ENCODE results near the gene FZR1.
A peak's percentile ranks its signal among the peaks of the same experiment; 100 is the strongest.
"Not testable (repeated sequence)": the region's sequence is repeated elsewhere in the genome, so short reads cannot be mapped to it uniquely, and the experiment has no call there.

FZR1 gene

DNA sequence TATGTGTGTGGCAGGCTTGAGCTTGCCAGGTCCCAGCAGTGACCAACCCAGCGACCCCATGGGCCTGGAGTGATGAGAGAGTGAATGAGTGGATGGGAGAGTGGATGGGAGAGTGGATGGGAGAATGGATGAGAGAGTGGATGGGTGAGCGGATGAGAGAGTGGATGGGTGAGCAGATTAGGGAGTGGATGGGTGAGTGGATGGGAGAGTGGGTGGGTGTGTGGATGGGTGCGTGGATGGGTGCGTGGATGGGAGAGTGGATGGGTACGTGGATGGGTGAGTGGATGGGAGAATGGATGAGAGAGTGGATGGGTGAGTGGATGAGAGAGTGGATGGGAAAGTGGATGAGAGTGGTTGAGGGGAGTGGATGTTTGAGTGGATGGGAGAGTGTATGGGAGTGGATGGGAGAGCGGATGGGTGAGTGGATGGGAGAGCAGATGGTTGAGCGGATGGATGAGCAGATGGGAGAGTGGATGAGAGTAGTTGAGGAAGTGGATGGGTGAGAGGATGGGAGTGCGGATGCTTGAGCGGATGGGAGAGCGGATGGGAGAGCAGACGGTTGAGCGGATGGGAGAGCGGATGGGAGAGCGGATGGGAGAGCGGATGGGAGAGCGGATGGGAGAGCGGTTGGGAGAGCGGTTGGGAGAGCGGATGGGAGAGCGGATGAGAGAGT lies 22.6 kb downstream of the FZR1 start:
- no peak for DNase-seq

- not testable (repeated sequence) for DNase-seq
Measured at GRCh38 chr19:3529299-3529698, 23.2 kb downstream of the FZR1 start.

GRCh38 chr19:3530389-3530788 lies 24.3 kb downstream of the FZR1 start:
- no peak for DNase-seq

GRCh38 chr19:3531716-3532115 lies 25.6 kb downstream of the FZR1 start:
- no peak for DNase-seq

GRCh38 chr19:3532154-3532786 lies 26.2 kb downstream of the FZR1 start:
- DNase-seq: no peak

GRCh38 chr19:3533033-3533432 lies 26.9 kb downstream of the FZR1 start:
- DNase-seq: no peak

DNA sequence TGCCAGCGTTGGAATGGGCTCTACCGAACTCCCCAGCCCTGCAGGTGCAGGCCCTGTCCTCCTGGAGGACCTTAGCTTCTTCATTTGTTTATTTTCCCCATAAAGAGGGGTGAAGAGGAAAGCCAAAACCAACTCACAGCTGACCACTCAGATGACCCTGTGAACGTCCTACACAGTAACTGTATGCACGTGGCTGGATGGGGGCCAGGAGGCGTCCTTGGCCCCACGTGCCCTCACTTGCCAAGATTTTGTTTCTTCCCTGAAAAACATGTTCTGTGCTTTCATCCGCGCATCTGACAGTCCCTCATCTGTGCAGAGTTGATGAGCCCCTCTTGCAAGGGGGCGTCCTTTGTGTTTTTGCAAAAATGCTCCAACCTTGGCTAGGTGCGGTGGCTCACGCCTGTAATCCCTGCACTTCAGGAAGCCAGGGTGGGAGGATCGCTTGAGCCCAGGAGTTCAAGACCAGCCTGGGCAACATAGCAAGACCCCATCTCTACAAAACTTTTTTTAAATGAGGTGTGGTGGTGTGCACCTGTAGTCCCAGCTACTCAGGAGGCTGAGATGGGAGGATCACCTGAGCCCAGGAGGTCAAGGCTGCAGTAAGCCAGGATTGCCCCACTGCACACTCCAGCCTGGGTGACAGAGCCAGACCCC lies 27.6 kb downstream of the FZR1 start:
- DNase-seq: no peak

- DNase-seq: no peak
Measured at GRCh38 chr19:3534375-3535234, 28.5 kb downstream of the FZR1 start.

GRCh38 chr19:3535235-3535535 lies 29.1 kb downstream of the FZR1 start:
- no peak for DNase-seq

GRCh38 chr19:3535563-3535965 lies 29.5 kb downstream of the FZR1 start:
- no peak for DNase-seq

DNA sequence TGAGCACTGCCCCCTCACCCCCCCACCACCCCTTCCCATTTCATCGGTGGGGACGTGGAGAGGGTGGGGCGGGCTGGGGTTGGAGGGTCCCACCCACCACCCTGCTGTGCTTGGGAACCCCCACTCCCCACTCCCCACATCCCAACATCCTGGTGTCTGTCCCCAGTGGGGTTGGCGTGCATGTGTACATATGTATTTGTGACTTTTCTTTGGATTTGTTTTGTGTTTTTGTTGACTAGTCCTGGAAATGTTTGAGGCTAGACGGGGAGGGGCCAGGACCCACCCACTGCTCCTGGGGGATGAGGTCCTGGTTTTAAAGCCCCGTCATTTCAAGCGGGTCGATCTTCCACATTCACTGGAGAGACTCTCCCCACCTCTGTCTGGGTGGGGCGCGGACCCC lies 29.9 kb downstream of the FZR1 start:
- no peak for DNase-seq

- DNase-seq: peak in 36 of 51 donors; percentile 9 to 86 (median 61)
Measured at GRCh38 chr19:3536429-3537100, 30.5 kb downstream of the FZR1 start.

DNA sequence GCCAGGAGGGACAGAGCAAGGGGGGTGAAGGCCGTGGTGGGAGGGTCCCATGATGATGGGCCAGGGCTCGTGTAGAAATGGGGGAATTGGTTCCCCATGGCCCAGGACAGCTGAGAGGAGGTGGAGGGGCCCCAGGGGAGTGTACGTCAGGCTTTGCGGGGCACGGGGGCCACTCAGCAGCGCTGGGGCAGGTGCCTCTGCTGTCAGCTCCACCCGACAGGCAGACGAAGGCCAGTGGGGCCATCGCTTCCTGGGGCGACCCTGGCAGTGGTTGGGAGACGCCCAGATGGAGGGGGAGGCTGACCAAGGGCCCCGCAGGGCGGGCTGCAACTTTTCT lies 31.0 kb downstream of the FZR1 start:
- no peak for DNase-seq

DNA sequence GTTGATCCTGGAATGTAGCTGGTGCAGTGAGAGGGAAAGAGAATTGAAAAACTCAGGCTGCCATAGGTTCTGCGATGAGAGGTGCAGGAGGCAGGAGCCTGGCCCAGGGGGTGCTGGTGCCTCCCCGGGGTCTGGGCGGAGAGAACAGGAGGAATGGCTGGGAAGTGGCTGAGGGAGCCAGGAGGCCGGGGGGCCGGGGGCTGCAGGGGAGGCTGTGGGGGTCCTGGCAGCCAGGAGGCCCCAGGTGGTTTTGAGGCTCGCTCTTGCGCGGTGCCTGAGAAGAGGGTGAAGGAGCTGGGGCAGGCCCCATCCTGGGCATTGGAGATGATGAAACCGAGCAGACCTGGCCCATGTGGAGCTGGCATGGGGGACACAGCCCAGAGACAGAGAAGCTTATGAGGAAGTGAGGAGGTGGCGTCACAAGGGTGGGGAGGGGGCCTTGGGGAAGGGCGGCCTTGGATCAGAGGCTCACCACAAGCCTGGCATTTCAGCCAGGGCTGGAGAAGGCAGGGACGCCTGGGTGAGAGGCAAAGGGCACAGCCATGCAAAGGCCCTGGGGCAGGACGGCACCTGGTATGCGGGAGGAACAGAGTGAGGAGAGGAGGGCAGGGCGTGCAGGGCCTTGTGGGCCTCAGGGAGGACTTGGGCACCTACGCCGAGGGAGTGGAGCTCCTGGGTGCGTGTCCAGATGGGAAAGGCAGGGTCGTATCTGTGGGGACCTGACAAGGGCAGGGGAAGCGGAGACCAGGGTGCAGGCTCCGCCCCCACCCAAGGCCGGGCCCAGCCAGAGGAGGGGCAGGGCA lies 31.5 kb downstream of the FZR1 start:
- DNase-seq: peak in 3 of 51 donors; percentile 15 to 34 (median 24)

DNA sequence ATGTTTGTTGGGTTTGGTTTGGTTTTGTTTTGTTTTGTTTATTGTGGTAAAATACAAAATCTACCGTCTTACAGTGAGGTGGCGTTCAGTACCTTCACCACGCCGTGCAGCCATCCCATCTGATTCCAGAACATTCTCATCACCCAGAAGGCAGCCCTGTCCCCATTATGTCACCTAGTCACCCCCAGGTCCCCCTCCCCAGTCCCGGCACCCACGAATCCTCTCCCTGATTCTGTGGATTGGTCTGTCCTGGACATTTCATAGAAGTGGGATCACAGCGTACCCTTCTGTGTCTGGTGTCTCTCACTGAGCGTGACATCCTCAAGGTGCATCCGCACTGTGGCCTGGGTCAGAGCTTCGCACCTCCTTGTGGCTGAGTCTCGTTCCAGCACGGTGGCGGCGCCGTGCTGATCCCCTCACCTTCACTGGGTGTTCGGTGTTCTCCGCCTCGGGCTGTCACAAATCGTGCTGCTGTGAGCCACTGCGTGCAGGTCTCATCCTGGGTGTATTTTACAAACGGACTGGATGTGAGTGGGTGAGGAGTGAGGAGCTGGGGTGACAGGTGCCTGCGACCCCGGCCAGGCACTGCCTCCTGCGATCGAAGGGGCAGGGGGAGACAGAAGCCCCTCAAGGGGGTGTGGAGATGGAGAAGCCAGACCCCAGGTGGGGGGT lies 32.3 kb downstream of the FZR1 start:
- no peak for DNase-seq

DNA sequence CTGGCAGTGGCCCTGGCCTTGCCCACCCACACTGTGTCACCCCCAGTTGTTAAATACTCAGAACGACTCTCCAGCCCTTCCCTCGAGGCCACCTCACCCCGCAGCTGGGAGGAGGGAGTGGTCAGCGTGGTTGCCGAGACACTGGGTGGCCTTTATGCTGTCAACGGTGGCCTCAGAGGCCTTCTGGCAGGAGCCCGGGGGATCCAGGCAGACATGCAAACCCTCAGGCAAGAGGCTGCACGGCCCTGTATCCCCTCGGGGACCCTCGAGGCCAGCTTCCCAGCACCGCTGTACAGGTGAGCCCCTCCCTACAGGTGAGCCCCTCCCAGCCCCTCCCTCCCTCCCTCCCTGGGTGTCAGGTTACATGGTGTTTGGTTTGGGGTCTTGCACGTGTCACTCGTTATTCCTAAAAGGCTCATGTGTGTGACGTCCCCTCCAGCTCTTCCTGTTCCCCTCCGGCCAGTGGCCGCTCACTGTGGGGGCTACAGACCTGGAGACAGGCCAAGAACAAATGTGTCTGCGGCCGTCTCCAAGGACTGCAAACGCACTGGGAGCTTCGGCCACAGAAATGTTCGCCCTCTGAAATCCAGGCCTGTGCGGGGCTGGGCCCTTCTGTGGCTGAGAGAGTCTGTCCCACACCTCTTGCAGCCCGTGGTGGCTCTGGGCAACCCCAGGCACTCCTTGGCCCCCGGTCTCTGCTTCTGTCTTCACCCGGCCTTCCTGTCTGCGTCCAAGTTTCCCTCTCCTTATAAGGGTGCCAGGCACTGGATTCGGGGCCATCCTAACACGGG lies 33.0 kb downstream of the FZR1 start, which contains the start of gene TEKTIP1:
TEKTIP1 (plus strand) TSS at position 210 of the 791 bp plus-strand sequence; CDS start at position 214, 4 bp downstream.
- peak in 12 of 51 donors; percentile 4 to 60 (median 33) for DNase-seq

- no peak for DNase-seq
Measured at GRCh38 chr19:3539756-3540118, 33.6 kb downstream of the FZR1 start.

GRCh38 chr19:3543150-3544057 lies 37.3 kb downstream of the FZR1 start:
- DNase-seq: peak in 34 of 51 donors; percentile 20 to 85 (median 56)

Data from hypothalamus (tissue), 51 donors.